H1 (cell line): ENCODE measurements around the gene KLRD1.

Experiments used
- EZH2 ChIP-seq: fragments of 200-600 bp; sonication (generic); IDR thresholded peaks from 2 replicates; pipeline ENCODE4 v1.7.1; 2012; ENCODE audit warnings: low read depth, mild to moderate bottlenecking, moderate library complexity, low read length, inconsistent platforms; ENCODE audit not compliant: severe bottlenecking
- SRF ChIP-seq: IDR thresholded peaks from 2 replicates; pipeline ENCODE4 v1.6.1; 2011; ENCODE audit warnings: mild to moderate bottlenecking, low read depth, low read length, moderate library complexity

GRCh38 chr12:10310926-10311720, 3.5 kb downstream of the KLRD1 start:
- TF ChIP-seq SRF (no peak), EZH2 (no peak)
